Measurements from ENCODE around the gene PDK3. TPM values are rescaled to one million over a fixed set of nuclear protein-coding genes. Genes with fewer than 3 reads are reported as not detected.

Gene PDK3
- total and polyA plus RNA-seq, 5 donors from 2014 or later: 11.3 to 33.9 (median 33.0) TPM

DNA sequence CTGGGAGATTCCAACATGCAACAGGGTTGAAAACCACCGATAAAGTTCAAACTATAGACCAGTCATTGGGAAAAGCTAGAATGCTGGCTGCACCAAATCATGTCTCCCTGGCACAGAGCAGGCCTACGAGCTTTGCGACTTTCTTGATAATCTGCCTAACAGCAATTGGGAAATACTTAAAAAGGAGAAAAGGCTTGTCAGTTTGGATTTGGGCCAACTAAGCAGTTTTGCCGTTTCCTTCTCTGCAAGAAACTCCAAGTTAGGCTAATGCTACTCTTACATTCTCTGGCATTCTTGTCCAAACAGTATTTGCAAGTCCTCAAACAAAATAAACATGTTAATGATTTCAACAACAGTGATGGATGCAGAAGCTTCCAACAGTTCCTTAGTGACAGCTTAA, 87.9 kb downstream of the PDK3 start:
- Mint-ChIP-seq H3K9me3 (peaks cover 0 to 2% (median 0%) of the 10 kb centered on the region in 7 donors), H3K27me3 (no peaks in the 10 kb centered on the region), H3K36me3 (no peaks in the 10 kb centered on the region), H3K4me1 (no peaks in the 10 kb centered on the region), H3K4me3 (no peak overlapping the region), H3K27ac (no peak overlapping the region)
- no peaks in the 10 kb centered on the region for H3K36me3 ChIP-seq (ENCODE audit: control insufficient read depth, insufficient read depth, low read length)
- H3K27ac ChIP-seq (ENCODE audit: insufficient read depth, low read length, poor library complexity, severe bottlenecking): no peak overlapping the region
- H3K4me1 ChIP-seq (ENCODE audit: control insufficient read depth, insufficient read depth, low read length, poor library complexity, severe bottlenecking): no peaks in the 10 kb centered on the region
- H3K4me3 ChIP-seq (ENCODE audit: low read depth, low read length): no peak overlapping the region
- no peak for ATAC-seq (ENCODE audit: low read depth in 2 of 2)
- no peaks in the 10 kb centered on the region for H3K9me3 ChIP-seq (ENCODE audit: control insufficient read depth in 2 of 2, low read length in 2 of 2)
- DNase-seq: no peak
- H3K27me3 ChIP-seq (ENCODE audit: control insufficient read depth, insufficient read depth, low read length): no peaks in the 10 kb centered on the region

DNA sequence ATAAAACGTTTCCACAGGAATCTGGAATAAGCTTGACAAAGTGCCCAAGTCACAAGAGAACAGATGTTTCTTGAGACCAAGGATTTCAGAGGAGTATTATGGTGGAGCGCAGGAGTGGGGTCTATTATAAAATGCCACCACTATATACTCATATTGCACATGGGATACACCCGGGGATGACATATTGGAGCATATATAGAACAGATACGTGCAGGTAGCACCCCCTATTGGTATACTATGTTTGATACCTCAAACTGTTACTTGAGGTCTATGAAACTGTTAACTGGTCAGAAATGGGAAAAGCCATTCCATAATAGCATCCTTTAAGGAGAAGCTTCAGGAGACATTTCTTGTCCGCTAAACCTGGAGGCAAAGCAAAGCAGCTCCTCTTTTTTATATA, 96.0 kb downstream of the PDK3 start:
- H3K27ac Mint-ChIP-seq: no peak overlapping the region
- no peaks in the 10 kb centered on the region for H3K27me3 ChIP-seq (ENCODE audit: control insufficient read depth, insufficient read depth, low read length)
- no peaks in the 10 kb centered on the region for H3K9me3 ChIP-seq (ENCODE audit: control insufficient read depth in 2 of 2, low read length in 2 of 2)
- no peaks in the 10 kb centered on the region for H3K27me3 Mint-ChIP-seq
- no peaks in the 10 kb centered on the region for H3K4me1 Mint-ChIP-seq
- no peak for ATAC-seq (ENCODE audit: low read depth in 2 of 2)
- no peaks in the 10 kb centered on the region for H3K9me3 Mint-ChIP-seq
- no peaks in the 10 kb centered on the region for H3K36me3 Mint-ChIP-seq
- H3K4me1 ChIP-seq (ENCODE audit: control insufficient read depth, insufficient read depth, low read length, poor library complexity, severe bottlenecking): no peaks in the 10 kb centered on the region
- H3K36me3 ChIP-seq (ENCODE audit: control insufficient read depth, insufficient read depth, low read length): no peaks in the 10 kb centered on the region
- H3K4me3 Mint-ChIP-seq: no peak overlapping the region
- H3K27ac ChIP-seq (ENCODE audit: insufficient read depth, low read length, poor library complexity, severe bottlenecking): no peak overlapping the region
- peak in 1 of 3 donors; percentile 16 for DNase-seq
- H3K4me3 ChIP-seq (ENCODE audit: low read depth, low read length): no peak overlapping the region

DNA sequence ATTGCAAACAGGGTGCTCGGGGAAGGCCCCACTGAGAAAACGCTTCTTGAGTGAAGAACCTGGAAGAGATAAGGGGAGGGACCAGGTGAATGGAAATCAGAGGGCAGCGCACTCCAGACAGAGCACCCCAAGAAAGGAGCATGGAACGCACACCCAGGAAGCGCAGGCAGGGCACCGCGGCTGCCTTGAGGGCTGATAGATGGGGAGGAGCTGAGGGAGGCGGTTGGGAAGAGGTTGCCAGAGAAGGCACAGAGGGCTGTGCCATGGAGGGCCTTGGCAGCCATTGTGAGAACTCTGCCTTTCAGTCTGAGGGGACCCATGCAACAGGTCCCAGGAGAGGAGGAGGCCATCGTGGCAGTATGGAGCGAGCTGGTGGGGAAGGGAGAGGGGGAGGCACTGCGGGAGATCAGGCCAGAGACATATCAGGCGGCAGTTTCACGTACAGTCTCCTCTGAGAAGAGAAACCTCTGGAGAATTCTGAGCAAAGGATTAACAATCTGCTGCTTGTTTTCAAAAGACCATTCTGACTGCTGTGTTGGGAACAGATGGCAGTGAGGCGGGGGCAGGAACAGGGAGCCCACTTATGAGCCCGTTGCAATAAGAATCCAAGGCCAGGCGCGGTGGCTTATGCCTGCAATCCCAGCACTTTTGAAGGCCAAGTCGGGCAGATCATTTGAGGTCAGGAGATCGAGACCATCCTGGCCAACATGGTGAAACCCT, 98.4 kb downstream of the PDK3 start:
- Histone ChIP-seq H3K4me3 (ENCODE audit: low read depth, low read length) (no peak overlapping the region), H3K27me3 (ENCODE audit: control insufficient read depth, insufficient read depth, low read length) (no peaks in the 10 kb centered on the region), H3K27ac (ENCODE audit: insufficient read depth, low read length, poor library complexity, severe bottlenecking) (no peak overlapping the region), H3K9me3 (ENCODE audit: control insufficient read depth in 2 of 2, low read length in 2 of 2) (no peaks in the 10 kb centered on the region), H3K4me1 (ENCODE audit: control insufficient read depth, insufficient read depth, low read length, poor library complexity, severe bottlenecking) (no peaks in the 10 kb centered on the region), H3K36me3 (ENCODE audit: control insufficient read depth, insufficient read depth, low read length) (no peaks in the 10 kb centered on the region)
- ATAC-seq (ENCODE audit: low read depth in 2 of 2): no peak
- Mint-ChIP-seq H3K27ac (no peak overlapping the region), H3K4me1 (no peaks in the 10 kb centered on the region), H3K4me3 (no peak overlapping the region), H3K27me3 (no peaks in the 10 kb centered on the region), H3K36me3 (no peaks in the 10 kb centered on the region), H3K9me3 (peaks cover 0 to under 1% (median 0%) of the 10 kb centered on the region in 7 donors)
- no peak for DNase-seq

DNA sequence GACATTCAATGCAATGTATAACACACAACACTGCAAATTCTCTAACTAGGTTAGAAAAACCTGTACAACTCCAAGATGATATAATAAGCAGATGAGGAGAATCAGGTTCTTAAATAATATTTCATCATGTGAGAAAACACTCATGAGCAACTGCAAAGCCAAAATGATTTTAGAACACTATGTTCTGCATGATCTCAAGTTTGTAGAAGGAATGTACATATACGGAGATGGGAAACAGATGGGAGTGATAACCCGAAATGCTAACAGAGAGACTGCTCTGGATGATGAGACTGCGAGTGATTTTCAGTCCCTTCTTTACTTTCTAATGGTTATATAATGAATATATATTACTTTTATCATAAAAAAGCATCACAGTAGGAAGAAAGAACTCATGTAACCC, 101.2 kb downstream of the PDK3 start:
- Histone ChIP-seq H3K27ac (ENCODE audit: insufficient read depth, low read length, poor library complexity, severe bottlenecking) (no peak overlapping the region), H3K4me1 (ENCODE audit: control insufficient read depth, insufficient read depth, low read length, poor library complexity, severe bottlenecking) (no peaks in the 10 kb centered on the region), H3K9me3 (ENCODE audit: control insufficient read depth in 2 of 2, low read length in 2 of 2) (no peaks in the 10 kb centered on the region), H3K4me3 (ENCODE audit: low read depth, low read length) (no peak overlapping the region), H3K27me3 (ENCODE audit: control insufficient read depth, insufficient read depth, low read length) (no peaks in the 10 kb centered on the region), H3K36me3 (ENCODE audit: control insufficient read depth, insufficient read depth, low read length) (no peaks in the 10 kb centered on the region)
- no peaks in the 10 kb centered on the region for H3K27me3 Mint-ChIP-seq
- DNase-seq (no peak), ATAC-seq (ENCODE audit: low read depth in 2 of 2) (no peak)
- no peak overlapping the region for H3K27ac Mint-ChIP-seq
- no peaks in the 10 kb centered on the region for H3K4me1 Mint-ChIP-seq
- no peak overlapping the region for H3K4me3 Mint-ChIP-seq
- H3K9me3 Mint-ChIP-seq: peaks cover 0 to 3% (median 0%) of the 10 kb centered on the region in 7 donors
- H3K36me3 Mint-ChIP-seq: no peaks in the 10 kb centered on the region

DNA sequence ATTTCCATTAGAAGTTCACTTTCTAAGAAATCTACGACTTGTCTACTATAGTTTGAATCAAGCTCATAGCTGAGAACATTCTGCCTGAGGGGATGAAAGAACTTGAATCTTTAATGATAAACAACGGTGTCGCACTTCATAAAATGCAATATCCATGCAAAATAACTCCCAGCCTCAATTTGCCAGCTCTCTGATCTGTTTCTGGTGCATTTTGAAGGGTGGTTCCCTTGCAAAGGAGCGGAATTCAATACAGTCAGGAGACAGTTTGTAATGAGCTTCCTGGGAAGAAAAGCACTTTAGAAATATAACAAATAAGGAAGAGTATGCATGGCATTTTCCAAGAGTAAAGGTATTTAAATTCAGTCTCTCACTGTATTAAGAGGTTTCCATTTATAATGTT, 102.1 kb downstream of the PDK3 start:
- no peak overlapping the region for H3K27ac ChIP-seq (ENCODE audit: insufficient read depth, low read length, poor library complexity, severe bottlenecking)
- DNase-seq (no peak), ATAC-seq (ENCODE audit: low read depth in 2 of 2) (no peak)
- no peaks in the 10 kb centered on the region for H3K27me3 Mint-ChIP-seq
- H3K9me3 ChIP-seq (ENCODE audit: control insufficient read depth in 2 of 2, low read length in 2 of 2): no peaks in the 10 kb centered on the region
- H3K27me3 ChIP-seq (ENCODE audit: control insufficient read depth, insufficient read depth, low read length): no peaks in the 10 kb centered on the region
- H3K4me1 Mint-ChIP-seq: no peaks in the 10 kb centered on the region
- no peaks in the 10 kb centered on the region for H3K36me3 Mint-ChIP-seq
- no peak overlapping the region for H3K4me3 ChIP-seq (ENCODE audit: low read depth, low read length)
- peaks cover 0 to 3% (median 0%) of the 10 kb centered on the region in 7 donors for H3K9me3 Mint-ChIP-seq
- no peaks in the 10 kb centered on the region for H3K36me3 ChIP-seq (ENCODE audit: control insufficient read depth, insufficient read depth, low read length)
- no peak overlapping the region for H3K27ac Mint-ChIP-seq
- no peak overlapping the region for H3K4me3 Mint-ChIP-seq
- no peaks in the 10 kb centered on the region for H3K4me1 ChIP-seq (ENCODE audit: control insufficient read depth, insufficient read depth, low read length, poor library complexity, severe bottlenecking)

DNA sequence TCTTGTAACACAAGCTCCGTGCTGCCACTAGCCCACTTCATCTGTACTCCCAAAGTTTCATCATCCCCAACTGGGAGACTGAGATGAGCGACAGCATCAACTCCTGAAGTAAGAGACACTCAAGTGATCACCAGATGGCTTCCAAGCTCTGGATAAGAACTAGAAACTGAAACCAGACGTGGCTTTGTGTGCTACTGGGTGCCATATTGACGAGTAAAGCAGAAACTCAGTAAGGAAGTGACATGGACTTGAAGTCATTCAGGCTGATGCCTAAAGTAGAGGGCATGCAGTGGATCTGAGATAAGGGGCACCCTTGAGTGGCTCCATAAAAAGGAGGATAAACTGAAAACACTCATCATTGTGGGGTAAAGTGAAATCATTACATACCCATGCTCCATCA, 109.7 kb downstream of the PDK3 start:
- Histone ChIP-seq H3K4me3 (ENCODE audit: low read depth, low read length) (no peak overlapping the region), H3K9me3 (ENCODE audit: control insufficient read depth in 2 of 2, low read length in 2 of 2) (no peaks in the 10 kb centered on the region), H3K27me3 (ENCODE audit: control insufficient read depth, insufficient read depth, low read length) (no peaks in the 10 kb centered on the region), H3K27ac (ENCODE audit: insufficient read depth, low read length, poor library complexity, severe bottlenecking) (no peak overlapping the region), H3K36me3 (ENCODE audit: control insufficient read depth, insufficient read depth, low read length) (no peaks in the 10 kb centered on the region), H3K4me1 (ENCODE audit: control insufficient read depth, insufficient read depth, low read length, poor library complexity, severe bottlenecking) (no peaks in the 10 kb centered on the region)
- H3K4me1 Mint-ChIP-seq: no peaks in the 10 kb centered on the region
- ATAC-seq (ENCODE audit: low read depth in 2 of 2): no peak
- DNase-seq: peak in 1 of 3 donors; percentile 7
- H3K4me3 Mint-ChIP-seq: no peak overlapping the region
- no peaks in the 10 kb centered on the region for H3K36me3 Mint-ChIP-seq
- H3K9me3 Mint-ChIP-seq: no peaks in the 10 kb centered on the region
- H3K27ac Mint-ChIP-seq: no peak overlapping the region
- H3K27me3 Mint-ChIP-seq: peaks cover 5% of the 10 kb centered on the region

DNA sequence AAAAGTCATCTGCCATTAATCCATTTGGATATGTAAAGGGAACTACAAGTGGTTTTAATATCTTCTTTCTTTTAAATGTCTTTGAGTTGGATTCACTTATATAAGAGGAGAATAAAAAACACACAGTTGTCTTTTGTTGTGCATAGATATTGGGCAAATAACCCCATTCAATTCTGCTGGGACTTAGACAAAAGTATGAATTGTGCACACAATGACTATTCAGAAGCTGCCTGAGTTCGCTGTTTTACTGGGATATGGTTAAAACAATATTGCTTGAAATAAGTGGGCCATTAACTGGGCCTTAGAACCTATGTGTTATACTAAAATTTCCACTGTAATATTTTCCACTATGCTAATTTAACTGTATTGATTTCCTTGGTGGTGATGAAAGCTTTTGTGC, 110.4 kb downstream of the PDK3 start:
- Mint-ChIP-seq H3K9me3 (no peaks in the 10 kb centered on the region), H3K4me1 (no peaks in the 10 kb centered on the region), H3K27ac (no peak overlapping the region), H3K27me3 (peaks cover 5% of the 10 kb centered on the region), H3K36me3 (no peaks in the 10 kb centered on the region), H3K4me3 (no peak overlapping the region)
- DNase-seq (no peak), ATAC-seq (ENCODE audit: low read depth in 2 of 2) (no peak)
- Histone ChIP-seq H3K27ac (ENCODE audit: insufficient read depth, low read length, poor library complexity, severe bottlenecking) (no peak overlapping the region), H3K36me3 (ENCODE audit: control insufficient read depth, insufficient read depth, low read length) (no peaks in the 10 kb centered on the region), H3K27me3 (ENCODE audit: control insufficient read depth, insufficient read depth, low read length) (no peaks in the 10 kb centered on the region), H3K4me1 (ENCODE audit: control insufficient read depth, insufficient read depth, low read length, poor library complexity, severe bottlenecking) (no peaks in the 10 kb centered on the region), H3K9me3 (ENCODE audit: control insufficient read depth in 2 of 2, low read length in 2 of 2) (no peaks in the 10 kb centered on the region), H3K4me3 (ENCODE audit: low read depth, low read length) (no peak overlapping the region)

DNA sequence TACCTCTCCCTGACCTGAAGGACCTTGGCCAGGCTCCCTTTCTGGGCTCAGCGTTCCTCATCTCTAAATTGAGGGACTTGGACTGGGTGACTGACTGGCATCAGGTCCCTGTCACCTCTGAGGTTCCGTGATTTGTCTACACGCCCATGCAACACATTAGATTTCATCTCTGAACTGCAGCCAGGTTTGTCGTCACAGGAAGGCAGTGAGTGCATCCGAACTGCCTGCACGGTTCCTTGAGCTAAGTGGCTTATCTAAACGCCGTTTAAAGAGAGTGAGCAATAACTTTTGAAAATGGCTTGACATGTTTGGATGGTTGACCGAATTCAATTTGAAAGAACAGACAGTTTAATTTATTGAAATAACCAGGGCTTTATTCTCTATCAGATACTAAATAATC, 112.0 kb downstream of the PDK3 start:
- Histone ChIP-seq H3K9me3 (ENCODE audit: control insufficient read depth in 2 of 2, low read length in 2 of 2) (no peaks in the 10 kb centered on the region), H3K27ac (ENCODE audit: insufficient read depth, low read length, poor library complexity, severe bottlenecking) (no peak overlapping the region), H3K27me3 (ENCODE audit: control insufficient read depth, insufficient read depth, low read length) (no peaks in the 10 kb centered on the region), H3K36me3 (ENCODE audit: control insufficient read depth, insufficient read depth, low read length) (no peaks in the 10 kb centered on the region), H3K4me3 (ENCODE audit: low read depth, low read length) (no peak overlapping the region), H3K4me1 (ENCODE audit: control insufficient read depth, insufficient read depth, low read length, poor library complexity, severe bottlenecking) (no peaks in the 10 kb centered on the region)
- DNase-seq (no peak), ATAC-seq (ENCODE audit: low read depth in 2 of 2) (no peak)
- peaks cover 5% of the 10 kb centered on the region for H3K27me3 Mint-ChIP-seq
- H3K4me1 Mint-ChIP-seq: no peaks in the 10 kb centered on the region
- H3K4me3 Mint-ChIP-seq: no peak overlapping the region
- no peaks in the 10 kb centered on the region for H3K9me3 Mint-ChIP-seq
- no peak overlapping the region for H3K27ac Mint-ChIP-seq
- H3K36me3 Mint-ChIP-seq: no peaks in the 10 kb centered on the region

Measured in CD4-positive, CD25-positive, alpha-beta regulatory T cell (primary cell).